NB4 (cell line): ENCODE results near the gene ST6GALNAC3.

Experiments used
- POLR2A ChIP-seq: IDR thresholded peaks from 2 replicates; pipeline ENCODE4 v1.6.1; 2011; ENCODE audit warnings: mild to moderate bottlenecking; ENCODE audit not compliant: insufficient read length; ENCODE audit errors: extremely low read depth
- TF ChIP-seq, protein P1 (sequence below): IDR thresholded peaks from one replicate; pipeline ENCODE4 v1.5.1; 2012; ENCODE audit warnings: low read depth, low read length
- TF ChIP-seq, protein P2 (sequence below): IDR thresholded peaks from 2 replicates; pipeline ENCODE4 v1.6.1; 2011; ENCODE audit warnings: low read depth, low read length

DNA sequence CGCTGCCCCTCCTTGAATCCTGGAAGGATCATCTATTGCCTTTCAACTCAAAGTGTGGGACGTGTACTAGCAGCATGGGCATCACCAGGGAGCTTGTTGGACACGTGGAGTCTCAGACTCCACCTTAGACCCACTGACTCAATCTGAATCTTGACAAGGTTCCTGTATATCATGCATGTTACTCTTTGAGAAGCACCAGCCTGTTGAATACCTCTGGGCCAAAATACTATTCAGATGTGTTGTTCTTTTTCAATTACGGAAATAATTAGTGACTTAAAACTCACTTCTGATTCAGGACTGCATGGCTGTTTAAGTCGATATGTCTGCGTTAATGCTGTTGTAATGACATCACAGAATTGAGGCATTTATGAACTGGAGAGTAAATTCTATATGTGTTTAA lies 70.8 kb downstream of the ST6GALNAC3 start:
- TF ChIP-seq, protein P1, sequence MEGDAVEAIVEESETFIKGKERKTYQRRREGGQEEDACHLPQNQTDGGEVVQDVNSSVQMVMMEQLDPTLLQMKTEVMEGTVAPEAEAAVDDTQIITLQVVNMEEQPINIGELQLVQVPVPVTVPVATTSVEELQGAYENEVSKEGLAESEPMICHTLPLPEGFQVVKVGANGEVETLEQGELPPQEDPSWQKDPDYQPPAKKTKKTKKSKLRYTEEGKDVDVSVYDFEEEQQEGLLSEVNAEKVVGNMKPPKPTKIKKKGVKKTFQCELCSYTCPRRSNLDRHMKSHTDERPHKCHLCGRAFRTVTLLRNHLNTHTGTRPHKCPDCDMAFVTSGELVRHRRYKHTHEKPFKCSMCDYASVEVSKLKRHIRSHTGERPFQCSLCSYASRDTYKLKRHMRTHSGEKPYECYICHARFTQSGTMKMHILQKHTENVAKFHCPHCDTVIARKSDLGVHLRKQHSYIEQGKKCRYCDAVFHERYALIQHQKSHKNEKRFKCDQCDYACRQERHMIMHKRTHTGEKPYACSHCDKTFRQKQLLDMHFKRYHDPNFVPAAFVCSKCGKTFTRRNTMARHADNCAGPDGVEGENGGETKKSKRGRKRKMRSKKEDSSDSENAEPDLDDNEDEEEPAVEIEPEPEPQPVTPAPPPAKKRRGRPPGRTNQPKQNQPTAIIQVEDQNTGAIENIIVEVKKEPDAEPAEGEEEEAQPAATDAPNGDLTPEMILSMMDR = no peak
- no peak for TF ChIP-seq POLR2A
- TF ChIP-seq, protein P2, sequence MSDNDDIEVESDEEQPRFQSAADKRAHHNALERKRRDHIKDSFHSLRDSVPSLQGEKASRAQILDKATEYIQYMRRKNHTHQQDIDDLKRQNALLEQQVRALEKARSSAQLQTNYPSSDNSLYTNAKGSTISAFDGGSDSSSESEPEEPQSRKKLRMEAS = no peak
